Memory B cell (primary cell): ENCODE data around the gene LELP1.
"Not testable (repeated sequence)": the region's sequence is repeated elsewhere in the genome, so short reads cannot be mapped to it uniquely, and the experiment has no call there.

Source experiments
- ATAC-seq: fragments of 150-1000 bp; cut with Tn5 transposase; 2 replicates; pipeline ENCODE4 v1.10.0; 2021; ENCODE audit warnings: low read depth, mild to moderate bottlenecking, moderate library complexity
- DNase-seq, 2 donors: peaks; one replicate each; pipeline ENCODE4 v3.0.0; 2022; ENCODE audit warnings: low spot score in 2 of 2
- H3K27ac Mint-ChIP-seq: one replicate; pipeline ENCODE4 v1.8.0; 2022; ENCODE audit warnings: mild to moderate bottlenecking, moderate library complexity, mixed read lengths
- H3K27me3 Mint-ChIP-seq: one replicate; pipeline ENCODE4 v1.8.0; 2022; ENCODE audit warnings: mixed read lengths
- H3K36me3 Mint-ChIP-seq: one replicate; pipeline ENCODE4 v1.8.0; 2022; ENCODE audit warnings: mild to moderate bottlenecking, mixed read lengths
- H3K4me1 Mint-ChIP-seq: one replicate; pipeline ENCODE4 v1.8.0; 2022; ENCODE audit warnings: mixed read lengths
- H3K4me3 Mint-ChIP-seq: one replicate; pipeline ENCODE4 v1.8.0; 2022; ENCODE audit warnings: mild to moderate bottlenecking, moderate library complexity, mixed read lengths
- H3K9me3 Mint-ChIP-seq: one replicate; pipeline ENCODE4 v1.8.0; 2022; ENCODE audit warnings: mixed read lengths

The LELP1 gene

DNA sequence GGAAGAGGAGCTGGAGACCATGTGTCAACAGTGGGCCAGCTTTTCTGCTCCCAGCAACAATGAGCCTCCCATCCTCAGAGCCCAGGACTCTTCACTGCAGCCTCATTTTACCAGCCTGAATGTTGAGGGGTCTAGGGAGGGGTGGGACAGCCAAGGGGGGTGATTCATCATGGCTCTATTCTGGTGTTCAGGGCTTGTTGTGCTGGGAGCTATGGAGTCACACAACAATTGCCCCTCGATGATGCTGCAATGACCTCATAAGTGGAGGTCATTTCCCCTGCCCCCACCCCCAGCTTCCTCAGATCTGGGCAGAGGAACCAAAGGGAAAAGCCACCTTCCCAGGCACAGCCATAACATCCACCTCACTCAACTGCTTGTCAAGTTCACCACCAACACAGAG lies at the start of gene LELP1:
TSS of gene LELP1 (plus strand) at position 301 of the 400 bp plus-strand sequence. CDS start 1,278 bp downstream, outside the sequence.
- peaks cover 23% of the 10 kb centered on the region for H3K27me3 Mint-ChIP-seq
- H3K9me3 Mint-ChIP-seq = no peaks in the 10 kb centered on the region
- DNase-seq (no peak), ATAC-seq (no peak)
- H3K27ac Mint-ChIP-seq = no peak within 1 kb of the TSS
- no peaks in the 10 kb centered on the region for H3K4me1 Mint-ChIP-seq
- H3K4me3 Mint-ChIP-seq = no peak within 1 kb of the TSS
- H3K36me3 Mint-ChIP-seq = no peaks in the 10 kb centered on the region

DNA sequence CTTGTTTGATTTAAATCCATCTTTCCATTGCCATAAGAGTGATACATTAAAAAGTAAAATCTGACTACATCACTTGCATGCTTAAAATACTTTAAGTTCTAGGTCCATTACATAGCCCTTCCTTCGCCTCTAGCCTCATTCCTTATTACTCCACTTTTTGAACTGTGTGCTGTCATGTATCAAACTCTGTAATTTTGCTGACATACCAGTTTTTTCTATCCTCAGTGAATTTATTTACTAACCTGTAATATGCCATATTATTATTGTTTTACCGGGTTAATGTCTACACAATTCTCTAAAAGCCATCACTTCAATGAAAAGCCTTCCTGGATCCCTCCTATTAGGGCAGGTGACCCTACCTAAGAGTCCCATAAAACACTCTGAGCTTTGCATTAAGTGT lies 47.7 kb upstream of the LELP1 start:
- H3K36me3 Mint-ChIP-seq = no peaks in the 10 kb centered on the region
- H3K4me1 Mint-ChIP-seq = no peaks in the 10 kb centered on the region
- H3K27ac Mint-ChIP-seq = no peak overlapping the region
- ATAC-seq (no peak), DNase-seq (no peak)
- peaks cover 11% of the 10 kb centered on the region for H3K27me3 Mint-ChIP-seq
- peaks cover 7% of the 10 kb centered on the region for H3K9me3 Mint-ChIP-seq
- no peak overlapping the region for H3K4me3 Mint-ChIP-seq

DNA sequence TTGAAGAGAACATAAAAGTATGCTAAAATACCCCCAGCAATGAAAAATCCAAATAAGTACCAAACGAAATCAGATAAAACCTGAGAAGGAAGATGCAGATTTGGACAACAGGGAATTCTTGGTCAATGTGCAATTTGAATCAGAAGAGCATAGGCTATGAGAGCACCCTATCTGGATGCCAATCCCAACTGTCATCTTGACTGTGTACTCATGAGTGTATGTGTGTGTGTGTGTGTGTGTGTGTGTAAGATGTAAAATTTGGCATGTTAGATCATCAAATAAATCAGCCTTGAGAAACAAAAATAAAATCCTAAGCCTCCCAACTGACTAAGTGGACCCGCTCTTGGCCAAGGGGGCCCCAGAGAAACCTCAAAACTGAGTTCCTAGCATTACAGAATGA lies 34.5 kb upstream of the LELP1 start:
- Mint-ChIP-seq H3K4me1 (no peaks in the 10 kb centered on the region), H3K27ac (no peak overlapping the region), H3K4me3 (no peak overlapping the region), H3K36me3 (no peaks in the 10 kb centered on the region), H3K27me3 (peaks cover 11% of the 10 kb centered on the region), H3K9me3 (no peaks in the 10 kb centered on the region)
- DNase-seq = no peak
- no peak for ATAC-seq

DNA sequence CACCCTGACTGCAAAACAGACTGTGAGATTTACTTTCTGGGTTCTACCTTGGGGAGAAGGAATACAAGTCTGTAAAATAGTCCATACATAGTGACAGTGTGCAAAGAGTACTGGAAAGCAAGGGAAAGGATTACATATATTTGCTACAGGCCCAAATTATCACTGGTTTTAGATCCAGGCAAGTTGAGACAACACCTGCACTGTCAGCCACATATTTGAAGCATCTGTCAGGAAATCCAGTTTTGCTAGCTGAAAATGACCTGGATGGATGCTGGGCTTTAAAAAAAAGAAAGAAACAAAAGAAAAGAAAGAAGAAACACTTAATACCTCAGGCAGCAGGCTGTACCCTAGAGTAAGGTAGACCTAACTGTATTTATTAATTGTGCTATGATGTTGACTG lies 28.6 kb upstream of the LELP1 start:
- H3K4me3 Mint-ChIP-seq = no peak overlapping the region
- no peak for ATAC-seq
- no peaks in the 10 kb centered on the region for H3K36me3 Mint-ChIP-seq
- peaks cover 6% of the 10 kb centered on the region for H3K27me3 Mint-ChIP-seq
- no peak for DNase-seq
- no peak overlapping the region for H3K27ac Mint-ChIP-seq
- no peaks in the 10 kb centered on the region for H3K4me1 Mint-ChIP-seq
- no peaks in the 10 kb centered on the region for H3K9me3 Mint-ChIP-seq

DNA sequence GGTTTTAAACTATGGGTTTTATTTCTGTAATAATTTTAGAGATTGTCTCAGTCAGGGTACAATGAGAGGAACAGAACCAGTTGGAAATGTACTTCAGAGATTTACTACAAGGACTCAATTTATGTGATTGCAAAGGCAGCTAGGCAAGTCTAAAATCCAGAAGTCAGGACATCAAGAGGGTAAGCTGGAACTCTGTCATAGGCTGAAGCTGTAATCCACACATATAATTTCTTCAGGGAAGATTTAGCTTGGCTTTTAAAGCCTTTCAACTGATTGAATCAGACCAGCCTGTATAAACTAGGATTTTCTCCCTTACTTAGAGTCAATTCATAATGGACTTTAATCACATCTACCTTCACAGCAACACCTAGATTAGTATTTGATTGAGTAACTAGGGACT lies 24.3 kb upstream of the LELP1 start:
- Mint-ChIP-seq H3K27ac (no peak overlapping the region), H3K27me3 (peaks cover 2% of the 10 kb centered on the region), H3K4me1 (no peaks in the 10 kb centered on the region), H3K36me3 (no peaks in the 10 kb centered on the region), H3K9me3 (no peaks in the 10 kb centered on the region), H3K4me3 (no peak overlapping the region)
- DNase-seq = no peak
- ATAC-seq = no peak

DNA sequence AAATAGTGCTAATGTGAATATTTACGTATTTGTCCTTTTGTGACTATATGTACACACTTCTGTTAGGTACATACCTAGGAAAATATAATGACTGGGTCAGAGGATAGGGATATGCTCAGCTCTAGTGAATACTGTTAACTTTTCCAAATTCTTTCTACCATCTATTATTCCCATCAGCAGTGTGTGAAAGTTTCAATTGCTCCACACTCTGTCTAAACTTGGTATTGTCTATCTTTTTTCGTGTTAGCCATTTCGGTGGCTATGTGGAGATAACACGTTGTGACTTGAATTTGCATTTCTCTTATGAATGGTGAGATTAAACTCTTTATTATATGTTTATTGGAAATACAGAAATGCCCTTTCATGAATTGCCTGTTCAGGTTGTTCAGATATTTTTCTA lies 22.7 kb upstream of the LELP1 start:
- no peaks in the 10 kb centered on the region for H3K36me3 Mint-ChIP-seq
- H3K4me3 Mint-ChIP-seq = no peak overlapping the region
- H3K27me3 Mint-ChIP-seq = peaks cover 2% of the 10 kb centered on the region
- no peak overlapping the region for H3K27ac Mint-ChIP-seq
- DNase-seq (no peak), ATAC-seq (no peak)
- no peaks in the 10 kb centered on the region for H3K4me1 Mint-ChIP-seq
- peaks cover 1% of the 10 kb centered on the region for H3K9me3 Mint-ChIP-seq

DNA sequence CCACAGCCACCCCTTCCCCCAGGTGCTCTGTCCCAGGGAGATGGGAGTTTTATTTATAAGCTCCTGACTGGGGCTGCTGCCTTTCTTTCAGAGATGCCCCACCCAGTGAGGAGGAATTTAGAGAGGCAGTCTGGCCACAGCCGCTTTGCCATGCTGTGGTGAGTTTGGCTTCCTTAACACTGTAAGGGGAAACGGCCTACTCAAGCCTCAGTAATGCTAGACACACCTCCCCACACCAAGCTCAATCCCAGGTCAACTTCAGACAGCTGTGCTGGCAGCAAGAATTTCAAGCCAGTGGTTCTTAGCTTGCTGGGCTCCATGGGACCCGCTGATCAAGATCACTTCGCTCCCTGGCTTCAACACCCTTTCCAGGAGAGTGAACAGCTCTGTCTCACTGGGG lies 14.9 kb upstream of the LELP1 start:
- DNase-seq, H3K4me1 Mint-ChIP-seq, ATAC-seq, H3K36me3 Mint-ChIP-seq, H3K27me3 Mint-ChIP-seq, H3K27ac Mint-ChIP-seq, H3K4me3 Mint-ChIP-seq, H3K9me3 Mint-ChIP-seq: not testable (repeated sequence)

DNA sequence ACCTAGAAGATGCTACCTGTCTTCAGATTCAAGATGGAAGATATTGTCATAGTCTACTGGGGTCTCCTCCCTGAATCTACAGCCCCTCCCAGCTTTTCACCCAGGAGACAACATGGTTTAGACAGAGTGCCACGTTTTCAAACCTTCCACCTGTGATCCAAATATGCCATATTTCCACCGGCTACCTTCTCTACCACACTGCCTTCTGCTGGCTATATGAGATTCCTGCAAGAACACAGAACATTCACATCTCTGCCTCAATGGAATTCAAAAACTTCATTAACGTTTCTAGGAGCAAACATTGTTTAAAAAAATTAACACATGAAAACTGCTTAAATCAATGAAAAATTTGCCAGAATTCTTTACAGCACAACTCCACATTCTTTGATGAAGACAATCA lies 12.9 kb upstream of the LELP1 start:
- no peaks in the 10 kb centered on the region for H3K36me3 Mint-ChIP-seq
- H3K27me3 Mint-ChIP-seq = peaks cover 19% of the 10 kb centered on the region
- peaks cover 9% of the 10 kb centered on the region for H3K9me3 Mint-ChIP-seq
- no peak for DNase-seq
- no peak for ATAC-seq
- no peak overlapping the region for H3K27ac Mint-ChIP-seq
- no peaks in the 10 kb centered on the region for H3K4me1 Mint-ChIP-seq
- H3K4me3 Mint-ChIP-seq = no peak overlapping the region

DNA sequence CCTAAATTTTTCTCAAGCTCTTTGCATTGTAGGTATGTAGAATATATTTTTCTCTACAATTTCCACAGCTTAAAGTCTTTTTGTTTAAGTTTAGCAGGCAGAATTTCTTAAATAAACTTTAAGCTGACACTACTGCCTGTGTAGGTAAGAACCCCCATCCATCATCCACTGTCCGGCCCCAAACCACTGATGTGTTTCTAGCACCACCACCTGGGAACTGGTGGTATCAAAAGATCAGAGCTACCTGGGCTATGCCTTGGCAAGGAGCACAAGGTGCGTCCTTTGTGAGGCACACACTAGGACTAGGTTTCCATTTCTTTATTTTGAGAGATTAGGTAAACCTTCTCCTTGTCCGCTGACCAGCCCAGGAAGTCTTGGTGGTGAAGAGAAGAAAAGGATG lies 10.5 kb upstream of the LELP1 start:
- DNase-seq (no peak), ATAC-seq (no peak)
- Mint-ChIP-seq H3K27ac (no peak overlapping the region), H3K4me1 (no peaks in the 10 kb centered on the region), H3K4me3 (no peak overlapping the region), H3K36me3 (no peaks in the 10 kb centered on the region), H3K9me3 (no peaks in the 10 kb centered on the region), H3K27me3 (peaks cover 16% of the 10 kb centered on the region)

DNA sequence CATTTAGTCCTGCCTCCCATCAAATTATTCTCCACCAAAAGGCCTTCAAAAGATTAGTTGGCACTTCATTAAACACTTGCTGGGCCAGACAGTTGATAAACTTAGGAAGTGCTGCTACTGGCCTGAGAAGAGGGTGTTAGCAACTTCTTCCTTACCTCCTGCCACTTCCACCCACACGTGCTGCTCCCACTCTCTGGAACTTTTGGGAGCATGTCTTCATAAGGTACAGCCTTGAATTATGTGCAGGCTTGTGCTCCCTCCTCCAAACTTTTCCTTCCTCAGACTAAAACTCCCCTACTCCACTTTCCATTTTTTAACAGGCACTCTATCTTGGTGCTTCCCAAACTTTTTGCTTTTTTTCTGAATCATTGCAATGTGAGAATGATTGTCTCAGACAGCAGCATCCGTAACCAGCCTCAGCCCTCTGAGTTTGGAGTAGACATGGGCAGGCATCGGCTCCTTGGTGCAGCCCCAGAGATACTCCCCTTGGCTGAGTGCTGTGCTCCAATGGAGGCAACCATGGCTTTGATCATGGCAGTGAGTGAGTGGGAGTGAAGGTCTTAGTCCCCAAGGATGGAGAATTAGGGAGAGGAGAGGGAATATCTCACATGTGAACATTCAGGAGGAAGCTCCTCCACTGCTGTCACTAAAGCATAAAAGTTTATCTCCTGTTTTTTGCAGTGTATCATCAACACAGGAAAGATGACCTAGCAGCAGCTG lies 8.7 kb upstream of the LELP1 start:
- no peak overlapping the region for H3K27ac Mint-ChIP-seq
- no peaks in the 10 kb centered on the region for H3K9me3 Mint-ChIP-seq
- DNase-seq (no peak), ATAC-seq (no peak)
- no peak overlapping the region for H3K4me3 Mint-ChIP-seq
- H3K36me3 Mint-ChIP-seq = no peaks in the 10 kb centered on the region
- H3K27me3 Mint-ChIP-seq = peaks cover 24% of the 10 kb centered on the region
- H3K4me1 Mint-ChIP-seq = no peaks in the 10 kb centered on the region

DNA sequence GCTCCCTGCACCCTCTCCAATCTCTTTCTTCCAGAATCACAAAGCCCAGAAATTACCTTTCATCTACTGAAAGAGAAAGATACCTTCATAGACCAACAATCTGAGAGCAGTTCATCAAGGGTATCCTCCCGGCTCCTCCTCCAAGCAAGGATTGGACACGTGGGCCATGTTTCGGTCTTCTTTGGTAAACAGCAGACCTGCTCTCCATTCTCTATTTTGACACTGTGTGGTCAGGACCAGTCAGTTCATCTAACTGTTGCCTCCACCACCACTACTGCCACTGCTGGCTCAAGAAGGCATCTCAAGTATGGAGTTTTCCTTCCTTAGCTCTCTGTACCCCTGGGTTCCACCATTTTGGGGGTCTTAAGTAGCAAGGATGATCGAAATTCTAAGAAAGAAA lies 8.0 kb upstream of the LELP1 start:
- Mint-ChIP-seq H3K27ac (no peak overlapping the region), H3K4me3 (no peak overlapping the region), H3K9me3 (no peaks in the 10 kb centered on the region), H3K27me3 (peaks cover 23% of the 10 kb centered on the region), H3K4me1 (no peaks in the 10 kb centered on the region), H3K36me3 (no peaks in the 10 kb centered on the region)
- ATAC-seq (no peak), DNase-seq (no peak)

DNA sequence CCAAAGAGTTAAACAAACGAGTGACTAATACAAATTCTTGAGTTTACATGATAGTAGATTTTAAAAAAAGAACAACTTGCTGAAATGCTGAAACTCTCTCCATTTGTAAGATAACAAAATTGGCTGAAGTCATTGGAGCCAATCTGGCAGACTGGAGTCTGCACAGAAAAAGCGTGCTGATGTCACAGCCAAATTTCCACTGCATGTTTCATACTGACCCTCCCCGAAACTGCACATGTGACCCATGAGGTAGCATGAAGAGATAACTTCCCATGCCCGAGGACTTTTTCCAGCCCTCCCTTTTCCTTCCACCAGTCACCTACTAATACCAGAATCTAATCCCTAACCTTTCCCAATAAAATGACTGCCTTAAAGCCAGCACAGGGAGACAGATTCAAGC lies 1.2 kb upstream of the LELP1 start:
- H3K27me3 Mint-ChIP-seq = peaks cover 26% of the 10 kb centered on the region
- H3K4me3 Mint-ChIP-seq = no peak overlapping the region
- H3K9me3 Mint-ChIP-seq = no peaks in the 10 kb centered on the region
- no peaks in the 10 kb centered on the region for H3K4me1 Mint-ChIP-seq
- H3K27ac Mint-ChIP-seq = no peak overlapping the region
- ATAC-seq (no peak), DNase-seq (no peak)
- no peaks in the 10 kb centered on the region for H3K36me3 Mint-ChIP-seq

DNA sequence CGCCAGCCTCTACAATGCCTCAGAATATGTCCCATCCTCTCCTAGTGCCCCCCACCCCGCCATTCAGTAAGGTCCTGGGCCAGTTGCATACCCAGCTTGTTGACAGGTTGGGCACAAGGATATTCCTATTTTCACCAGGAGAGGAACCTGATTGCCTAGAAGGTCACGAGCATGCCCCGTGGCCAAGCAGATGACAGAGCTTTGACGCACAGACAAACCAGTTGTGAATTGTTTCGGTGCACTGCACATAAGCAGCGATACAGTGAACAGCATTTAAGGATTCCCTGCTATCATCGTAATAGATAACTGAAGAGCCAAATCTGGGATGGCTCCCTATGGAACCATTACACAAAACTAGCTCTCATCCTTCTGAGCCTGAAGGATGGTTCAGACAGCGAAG lies 3.4 kb downstream of the LELP1 start:
- H3K36me3 Mint-ChIP-seq = no peaks in the 10 kb centered on the region
- H3K4me3 Mint-ChIP-seq = no peak overlapping the region
- no peaks in the 10 kb centered on the region for H3K9me3 Mint-ChIP-seq
- DNase-seq (no peak), ATAC-seq (no peak)
- no peaks in the 10 kb centered on the region for H3K4me1 Mint-ChIP-seq
- H3K27me3 Mint-ChIP-seq = peaks cover 23% of the 10 kb centered on the region
- H3K27ac Mint-ChIP-seq = no peak overlapping the region

DNA sequence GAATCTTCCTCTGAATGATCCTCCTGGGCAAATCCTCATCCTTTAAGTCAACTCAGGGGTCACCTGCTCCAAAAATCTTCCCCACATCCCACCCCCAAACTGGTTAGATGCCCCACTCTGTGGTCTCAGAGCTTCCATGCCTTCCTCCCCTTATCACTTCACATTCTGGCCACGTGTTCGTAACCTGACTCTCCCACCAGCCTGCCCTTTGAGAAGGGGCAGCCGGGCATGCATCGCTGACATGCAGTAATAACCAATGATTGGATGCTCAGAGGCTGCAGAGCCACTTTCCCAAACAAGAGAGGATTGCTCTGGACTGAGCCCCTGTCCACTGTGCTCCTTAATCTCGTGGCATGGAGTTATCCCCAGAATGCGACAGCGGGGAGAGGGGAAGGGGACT lies 7.0 kb downstream of the LELP1 start:
- ATAC-seq (no peak), DNase-seq (no peak)
- H3K27me3 Mint-ChIP-seq = peaks cover 19% of the 10 kb centered on the region
- no peaks in the 10 kb centered on the region for H3K4me1 Mint-ChIP-seq
- H3K9me3 Mint-ChIP-seq = no peaks in the 10 kb centered on the region
- H3K4me3 Mint-ChIP-seq = no peak overlapping the region
- no peak overlapping the region for H3K27ac Mint-ChIP-seq
- no peaks in the 10 kb centered on the region for H3K36me3 Mint-ChIP-seq

DNA sequence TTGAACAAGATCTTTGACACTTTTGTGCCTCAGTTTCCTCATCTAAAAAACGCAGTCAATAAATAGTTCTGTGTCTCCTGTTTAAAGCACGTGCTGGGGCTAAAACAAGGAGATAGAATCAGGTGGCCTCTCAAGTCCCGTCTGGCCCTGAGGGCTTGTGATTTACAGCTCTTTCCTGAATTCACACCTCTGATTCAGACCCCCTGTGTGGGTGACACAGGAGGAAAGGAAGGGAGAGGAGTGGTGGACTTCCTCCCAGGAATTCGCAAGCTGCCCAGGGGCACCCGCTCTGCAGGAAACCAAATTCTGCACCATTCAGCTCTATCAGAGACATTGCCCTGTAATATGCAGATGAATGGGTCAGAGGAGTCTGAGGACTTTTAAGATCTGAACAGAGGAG lies 9.0 kb downstream of the LELP1 start:
- H3K9me3 Mint-ChIP-seq = no peaks in the 10 kb centered on the region
- H3K27ac Mint-ChIP-seq = no peak overlapping the region

More for the DNA sequence above, 9.0 kb downstream of the LELP1 start:
- no peak for ATAC-seq
- Mint-ChIP-seq H3K4me1 (no peaks in the 10 kb centered on the region), H3K36me3 (no peaks in the 10 kb centered on the region), H3K27me3 (peaks cover 16% of the 10 kb centered on the region), H3K4me3 (no peak overlapping the region)
- no peak for DNase-seq
